HG03457 (cell line): ENCODE results near the gene LRRC43.

Experiments
- ATAC-seq: cut with Tn5 transposase; IDR thresholded peaks from one replicate; pipeline ENCODE4 v1.9.1; 2021; ENCODE audit warnings: moderate number of reproducible peaks; ENCODE audit not compliant: unreplicated experiment

The LRRC43 gene

DNA sequence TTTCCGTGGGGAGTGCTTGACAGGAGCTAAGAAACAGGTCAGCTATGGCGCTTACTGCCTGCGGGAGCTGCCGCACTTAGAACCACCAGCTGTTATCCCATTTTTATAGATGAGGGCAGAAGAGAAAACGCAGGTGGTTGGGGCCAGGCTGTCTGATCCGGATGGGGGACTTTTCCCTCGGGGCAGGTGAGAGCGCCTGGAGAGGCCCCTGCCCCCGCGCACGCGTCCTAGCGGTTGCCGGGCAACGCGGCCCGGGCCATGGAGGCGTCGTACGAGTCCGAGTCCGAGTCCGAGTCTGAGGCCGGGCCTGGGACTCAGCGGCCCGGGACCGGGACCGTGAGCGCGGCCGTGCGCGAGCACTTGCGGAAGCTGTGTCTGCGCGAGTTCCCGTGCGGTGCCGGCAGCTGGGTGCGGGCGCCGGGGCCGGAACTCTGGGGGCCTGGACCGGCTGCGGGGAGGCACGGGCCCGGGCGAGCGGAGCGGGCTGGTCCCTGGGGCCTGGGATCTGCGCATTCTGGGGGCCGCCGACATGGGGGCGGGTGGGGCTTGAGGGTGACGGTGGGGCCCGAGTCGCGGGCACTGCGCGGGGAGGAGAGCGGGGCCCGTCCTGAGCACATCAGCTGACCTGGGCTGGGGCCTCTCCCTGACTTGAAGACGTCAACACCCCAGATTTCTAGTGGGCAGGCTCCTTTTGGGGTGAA lies at the start of gene LRRC43:
TSS of gene LRRC43 (plus strand) at position 237 of the 701 bp plus-strand sequence. CDS start at position 259, 22 bp downstream.
- ATAC-seq: no peak

- no peak for ATAC-seq
Observed at GRCh38 chr12:122133192-122133950, 49.6 kb upstream of the LRRC43 start.

GRCh38 chr12:122135437-122136031 lies 47.4 kb upstream of the LRRC43 start:
- ATAC-seq: no peak

- ATAC-seq: no peak
Observed at GRCh38 chr12:122137229-122137628, 45.7 kb upstream of the LRRC43 start.

DNA sequence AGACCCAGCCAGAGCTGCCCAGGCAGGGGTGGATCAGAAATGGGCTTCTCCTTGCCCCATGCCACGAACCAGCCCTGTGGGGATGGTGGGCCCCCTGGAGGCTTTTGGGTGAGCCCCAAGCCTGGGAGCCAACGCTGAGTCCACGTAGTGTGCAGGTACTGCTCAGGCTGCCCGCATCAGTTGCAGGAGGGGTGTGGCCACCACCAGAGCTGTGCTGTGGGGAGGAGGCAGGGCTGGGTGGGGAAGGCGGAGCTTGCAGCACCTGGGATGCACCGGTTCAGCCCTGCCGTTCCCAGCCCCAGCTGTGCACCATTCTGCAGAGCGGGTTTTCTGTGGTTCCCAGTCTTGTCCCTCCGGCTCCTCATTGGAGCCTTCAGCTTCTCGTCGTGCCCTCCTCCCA lies 45.2 kb upstream of the LRRC43 start:
- ATAC-seq: no peak

GRCh38 chr12:122138181-122138580 lies 44.7 kb upstream of the LRRC43 start:
- no peak for ATAC-seq

DNA sequence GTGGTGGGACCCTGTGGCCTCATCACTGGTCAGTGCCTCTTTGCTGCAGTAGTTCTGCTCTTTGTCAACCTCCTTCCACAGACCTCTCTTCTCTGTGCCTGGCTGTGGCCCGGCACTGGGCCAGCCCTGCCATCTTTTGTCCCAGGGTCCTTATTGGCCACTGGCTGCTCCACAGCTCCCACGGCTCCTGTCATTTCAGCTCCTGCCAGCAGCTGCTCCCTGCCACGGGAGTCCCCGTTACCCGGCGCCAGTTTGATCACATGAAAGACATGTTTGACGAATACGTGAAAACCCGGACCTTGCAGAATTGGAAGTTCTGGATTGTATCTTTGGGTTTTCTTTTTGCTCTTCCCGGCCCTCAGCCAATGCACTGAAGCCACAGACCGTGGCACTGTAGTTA lies 44.3 kb upstream of the LRRC43 start:
- ATAC-seq: no peak

GRCh38 chr12:122139266-122139665 lies 43.7 kb upstream of the LRRC43 start:
- ATAC-seq: no peak

DNA sequence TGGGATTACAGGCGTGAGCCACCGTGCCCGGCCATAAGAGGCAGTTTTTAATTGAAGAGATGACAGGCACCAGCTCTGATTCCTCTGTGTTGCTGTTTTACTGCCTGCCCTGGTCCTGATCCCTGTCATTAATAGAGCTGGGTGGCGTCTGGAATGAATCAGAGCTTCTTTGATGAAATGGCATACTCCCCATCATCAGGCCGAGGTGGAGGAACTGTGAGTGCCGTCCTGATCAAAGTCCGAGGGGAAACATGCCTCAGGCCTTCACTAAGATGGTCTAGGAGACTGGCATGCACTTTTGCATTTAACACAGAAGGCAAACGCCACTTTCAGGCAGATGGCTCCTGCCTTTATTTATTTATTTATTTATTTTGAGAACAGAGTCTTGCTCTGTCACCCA lies 43.0 kb upstream of the LRRC43 start:
- ATAC-seq: no peak

DNA sequence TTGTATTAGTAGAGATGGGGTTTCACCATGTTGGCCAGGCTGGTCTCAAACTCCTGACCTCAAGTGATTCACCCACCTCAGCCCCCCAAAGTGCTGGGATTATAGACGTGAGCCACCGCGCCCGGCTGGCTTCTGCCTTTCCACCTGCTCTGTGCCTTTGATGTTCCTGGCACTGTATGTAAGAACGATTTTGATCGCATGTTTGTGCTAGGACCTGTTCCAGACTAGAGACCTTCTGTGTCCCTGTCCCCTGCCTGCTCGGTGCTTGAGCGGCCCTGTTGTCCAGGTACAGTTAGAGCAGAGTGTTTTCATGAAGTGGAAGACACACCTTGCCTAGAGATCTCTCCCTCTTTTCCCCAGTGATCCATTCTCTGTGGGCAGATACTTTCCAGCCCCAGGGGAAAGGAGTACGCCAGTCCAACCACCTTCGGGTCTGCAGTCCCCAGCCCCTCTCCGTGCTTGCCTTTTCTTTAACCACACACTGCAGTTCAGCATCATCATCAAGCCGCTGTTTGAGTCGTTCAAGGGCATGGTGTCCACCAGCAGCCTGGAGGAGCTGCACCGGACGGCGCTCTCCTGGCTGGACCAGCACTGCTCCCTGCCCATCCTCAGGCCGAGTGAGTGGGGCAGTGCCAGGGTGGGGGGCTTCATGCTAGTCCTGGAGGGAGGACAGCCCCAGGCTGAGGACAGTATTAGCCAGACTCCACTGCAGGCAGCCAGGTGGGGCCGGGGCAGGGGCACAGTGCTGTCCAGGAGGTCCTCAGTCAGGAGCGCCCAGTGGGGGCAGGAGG lies 42.3 kb upstream of the LRRC43 start:
- no peak for ATAC-seq

GRCh38 chr12:122141911-122142725 lies 40.8 kb upstream of the LRRC43 start:
- no peak for ATAC-seq

DNA sequence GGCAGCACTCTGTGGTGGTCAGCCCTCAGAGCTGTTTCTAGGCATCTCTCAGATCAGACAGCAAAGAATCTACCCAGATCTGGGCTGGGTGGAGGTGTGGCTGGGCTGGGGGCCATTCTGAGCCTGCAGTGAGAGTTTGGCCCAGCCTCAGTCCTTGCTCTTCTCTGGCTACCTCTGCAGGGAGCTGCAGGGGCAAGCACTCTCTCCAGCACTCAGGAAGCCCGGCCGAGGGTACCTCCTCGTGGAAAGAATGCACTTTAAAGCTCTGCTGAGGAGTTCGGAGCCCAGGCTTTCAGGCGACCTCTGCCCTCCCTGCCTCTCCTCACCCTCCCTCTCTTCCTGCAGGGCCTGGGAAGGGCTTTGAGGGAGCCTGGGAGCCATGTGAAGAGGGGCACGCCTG lies 40.1 kb upstream of the LRRC43 start:
- no peak for ATAC-seq

DNA sequence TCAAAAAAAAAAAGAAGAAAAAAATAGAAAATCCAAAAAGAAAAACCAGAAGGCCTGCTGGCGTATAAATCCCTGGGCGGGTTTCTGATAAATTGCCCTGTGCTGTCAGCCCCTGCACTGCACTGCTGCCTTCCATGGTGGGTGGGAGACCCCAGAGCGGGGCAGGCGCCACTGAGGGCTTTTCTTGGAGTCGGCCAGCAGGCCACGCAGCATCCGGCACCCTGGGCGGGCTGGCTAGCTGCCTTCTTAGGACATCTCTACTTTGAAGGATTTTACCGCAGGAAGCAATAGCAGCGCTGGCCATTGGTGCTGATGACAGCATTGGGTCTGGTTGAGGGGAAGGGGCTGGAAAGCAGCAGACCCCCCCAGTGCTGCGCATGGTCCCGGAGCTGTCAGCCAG lies 38.0 kb upstream of the LRRC43 start:
- ATAC-seq: no peak

- ATAC-seq: no peak
Observed at GRCh38 chr12:122145505-122146330, 37.2 kb upstream of the LRRC43 start.

GRCh38 chr12:122147514-122148290 lies 35.2 kb upstream of the LRRC43 start:
- ATAC-seq: no peak

DNA sequence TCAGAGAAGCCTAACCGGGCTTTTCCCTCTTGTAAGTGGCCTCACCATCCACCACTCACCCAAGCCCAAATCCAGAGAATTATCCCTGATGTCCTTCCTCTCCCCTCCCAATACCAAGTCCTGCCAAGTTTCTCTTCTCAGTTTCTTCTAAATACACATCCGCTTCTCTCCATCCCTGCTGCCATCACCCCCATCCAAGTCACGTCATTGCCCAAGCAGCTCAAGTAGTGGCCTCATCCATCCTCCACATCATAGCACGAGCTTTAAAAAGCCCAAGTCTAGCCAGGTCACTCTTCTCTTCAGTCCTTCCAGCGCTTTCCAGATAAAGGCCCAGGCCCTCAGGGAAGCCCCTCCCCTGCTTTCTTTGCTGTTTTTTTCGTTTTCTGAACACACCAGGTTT lies 34.3 kb upstream of the LRRC43 start:
- no peak for ATAC-seq

DNA sequence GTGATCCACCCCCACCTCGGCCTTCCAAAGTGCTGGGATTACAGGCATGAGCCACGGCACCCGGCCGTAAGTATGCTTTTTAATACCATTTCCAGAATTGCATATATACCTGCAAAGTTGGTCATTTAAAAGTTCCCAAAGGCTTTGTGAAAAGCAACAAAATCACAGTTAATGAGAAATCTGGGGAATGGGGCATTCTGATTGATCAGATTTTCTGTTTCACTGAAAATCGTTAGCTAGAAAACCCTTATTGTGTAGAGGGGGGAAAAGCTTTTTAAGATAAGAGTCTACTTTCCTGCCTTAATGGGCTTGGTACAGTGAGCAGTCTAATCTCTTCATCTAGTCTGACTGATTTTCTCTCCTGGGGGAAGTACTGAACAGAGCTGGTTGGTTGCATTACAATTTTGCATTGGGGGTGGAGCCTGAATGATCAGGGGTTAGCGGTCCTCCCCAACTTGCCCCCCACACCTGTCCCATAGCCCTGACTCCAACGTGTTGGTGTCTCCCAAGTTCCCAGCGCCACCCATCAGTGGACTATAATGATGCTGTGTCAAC lies 32.7 kb upstream of the LRRC43 start:
- no peak for ATAC-seq

DNA sequence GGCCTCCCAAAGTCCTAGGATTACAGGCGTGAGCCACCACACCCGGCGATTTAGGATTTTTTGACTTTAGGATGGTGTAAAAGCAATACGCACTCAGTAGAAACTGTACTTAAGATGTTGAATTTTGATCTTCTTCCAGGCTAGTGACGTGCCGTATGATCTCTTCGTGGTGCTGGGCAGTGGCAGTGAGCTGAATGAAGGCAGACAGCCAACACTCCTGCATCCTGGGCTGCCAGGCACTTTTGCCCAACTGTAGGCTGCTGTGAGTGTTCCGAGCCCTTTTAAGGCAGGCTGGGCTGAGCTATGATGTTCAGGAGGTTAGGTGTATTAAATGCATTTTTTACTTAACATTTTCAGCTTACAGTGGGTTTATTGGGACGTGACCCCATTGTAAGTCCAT lies 30.2 kb upstream of the LRRC43 start:
- ATAC-seq: no peak

DNA sequence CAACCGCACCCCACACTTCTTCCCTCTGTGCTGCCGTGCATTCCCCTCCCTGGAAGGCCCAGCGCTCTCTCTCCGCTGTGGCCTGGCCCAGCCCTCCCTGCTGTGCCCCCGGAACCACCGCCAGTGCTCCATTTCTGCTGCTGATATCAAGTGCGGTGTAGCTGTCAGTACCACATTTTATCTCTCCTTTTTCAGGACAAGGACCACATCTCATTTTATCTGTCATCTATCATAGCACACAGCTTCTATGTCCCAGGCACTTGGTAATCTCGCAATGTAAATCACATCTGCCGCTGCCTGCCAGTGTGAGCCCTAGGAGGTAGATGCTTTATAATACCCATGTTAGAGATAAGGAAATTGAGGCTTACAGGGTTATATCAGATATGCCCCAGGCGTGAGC lies 27.2 kb upstream of the LRRC43 start:
- no peak for ATAC-seq
